ENCODE measurements around the gene PRR7. TPM values are rescaled to one million over a fixed set of nuclear protein-coding genes. Genes with fewer than 3 reads are reported as not detected.

PRR7 gene
- total and polyA plus RNA-seq, 2 of the 13 experiments (the other 11 are each of a cell fraction or from before 2014, with no cell fraction given) = 4.8 to 5.0 TPM

DNA sequence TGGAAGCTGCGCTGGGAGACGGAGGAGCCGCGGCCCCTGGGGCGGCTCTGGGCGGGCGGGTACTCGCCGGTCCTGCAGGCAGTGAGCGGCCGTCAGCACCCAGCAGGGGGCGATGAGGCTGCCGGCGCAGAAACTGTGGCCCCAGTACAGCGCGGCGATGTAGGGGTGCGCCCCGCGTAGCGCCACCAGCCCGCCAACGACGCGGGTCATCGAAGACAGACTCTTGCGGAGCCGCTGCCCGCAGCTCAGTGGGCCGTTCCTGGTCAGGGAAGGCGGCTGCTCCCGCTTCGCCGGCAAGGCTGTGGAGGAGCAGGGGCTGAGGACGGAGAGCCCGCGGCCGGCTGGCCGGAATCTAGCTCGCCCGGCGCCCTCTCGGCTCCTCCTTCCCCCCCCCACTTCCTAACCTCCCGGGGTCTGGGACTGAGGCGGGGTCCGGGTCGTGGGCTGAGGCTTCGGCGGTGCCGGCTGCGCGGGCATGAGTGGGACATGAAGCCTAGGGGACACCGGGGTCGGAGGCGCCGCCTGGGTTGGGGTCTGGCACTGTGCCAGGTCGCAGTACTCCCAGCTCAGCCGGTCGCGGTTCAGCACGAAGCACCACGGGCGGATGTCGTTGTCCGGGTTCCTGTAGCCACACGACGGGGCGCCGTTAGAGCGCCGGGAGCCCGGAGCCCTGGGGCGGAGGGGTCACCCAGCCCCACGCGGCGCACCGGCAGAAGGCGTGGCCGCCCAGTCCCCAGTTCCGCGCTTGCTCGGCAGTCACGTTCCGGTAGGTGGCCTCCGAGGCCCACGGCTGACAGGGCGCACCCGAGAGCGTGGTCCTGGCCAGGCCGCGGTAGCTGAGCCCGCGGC is 42.6 kb upstream of the PRR7 start (continued):
- TF ChIP-seq HIVEP1 (CRISPR knock-in tag; IDR thresholded peaks at IDR 0.05) (0 out of 2 replicates have a peak, but pooled peaks have one; percentile 15), ZNF550 (CRISPR knock-in tag; IDR thresholded peaks at IDR 0.05; ENCODE audit: borderline replicate concordance) (no peak), MAFK (conservative IDR thresholded peaks at IDR 0.05 in 1 of 2, IDR thresholded peaks at IDR 0.05 in 1 of 2; ENCODE audit: low read length in 2 of 2) (no peak), ZNF326 (CRISPR knock-in tag; IDR thresholded peaks at IDR 0.05; ENCODE audit: borderline replicate concordance) (no peak), ZNF296 (CRISPR knock-in tag; conservative IDR thresholded peaks at IDR 0.05) (no peak), IKZF4 (CRISPR knock-in tag; IDR thresholded peaks at IDR 0.05; ENCODE audit: borderline replicate concordance, low read depth, not compliant biosample characterization) (peak; percentile 52), NPAS2 (CRISPR knock-in tag; IDR thresholded peaks at IDR 0.05; ENCODE audit: borderline replicate concordance) (no peak), ZFX (CRISPR knock-in tag; IDR thresholded peaks at IDR 0.05; ENCODE audit: low read depth) (peak; percentile 63), ZNF570 (CRISPR knock-in tag; IDR thresholded peaks at IDR 0.05; ENCODE audit: borderline replicate concordance) (no peak), ZNF574 (CRISPR knock-in tag; IDR thresholded peaks at IDR 0.05) (peak; percentile 19; the same call in 1 of the 2 replicates), SMARCE1 (IDR thresholded peaks at IDR 0.05; ENCODE audit: borderline replicate concordance) (no peak), ZBTB8A (CRISPR knock-in tag; IDR thresholded peaks at IDR 0.05; ENCODE audit: borderline replicate concordance, low read depth) (no peak), ARNT2 (CRISPR knock-in tag; IDR thresholded peaks at IDR 0.05; ENCODE audit: low read depth) (peak; percentile 26; the same call in 1 of the 2 replicates), REXO4 (CRISPR knock-in tag; IDR thresholded peaks at IDR 0.05; ENCODE audit: borderline replicate concordance) (0 out of 2 replicates have a peak, but pooled peaks have one; percentile 21), U2AF2 (IDR thresholded peaks at IDR 0.05; ENCODE audit: low read depth, low read length) (no peak), JARID2 (CRISPR knock-in tag; IDR thresholded peaks at IDR 0.05; ENCODE audit: insufficient replicate concordance) (no peak), TMF1 (CRISPR knock-in tag; IDR thresholded peaks at IDR 0.05; ENCODE audit: low read depth) (0 out of 2 replicates have a peak, but pooled peaks have one; percentile 17), ZNF788 (CRISPR knock-in tag; IDR thresholded peaks at IDR 0.05; ENCODE audit: borderline replicate concordance) (peak; percentile 33; the same call in 1 of the 2 replicates), HMG20A (CRISPR knock-in tag; IDR thresholded peaks at IDR 0.05; ENCODE audit: borderline replicate concordance) (no peak), ZC3H13 (CRISPR knock-in tag; IDR thresholded peaks at IDR 0.05) (0 out of 2 replicates have a peak, but pooled peaks have one; percentile 3), ZNF589 (CRISPR knock-in tag; conservative IDR thresholded peaks at IDR 0.05) (no peak), DMAP1 (CRISPR knock-in tag; IDR thresholded peaks at IDR 0.05) (peak; percentile 28; the same call in 1 of the 2 replicates)
- TF ChIP-seq, protein P1, sequence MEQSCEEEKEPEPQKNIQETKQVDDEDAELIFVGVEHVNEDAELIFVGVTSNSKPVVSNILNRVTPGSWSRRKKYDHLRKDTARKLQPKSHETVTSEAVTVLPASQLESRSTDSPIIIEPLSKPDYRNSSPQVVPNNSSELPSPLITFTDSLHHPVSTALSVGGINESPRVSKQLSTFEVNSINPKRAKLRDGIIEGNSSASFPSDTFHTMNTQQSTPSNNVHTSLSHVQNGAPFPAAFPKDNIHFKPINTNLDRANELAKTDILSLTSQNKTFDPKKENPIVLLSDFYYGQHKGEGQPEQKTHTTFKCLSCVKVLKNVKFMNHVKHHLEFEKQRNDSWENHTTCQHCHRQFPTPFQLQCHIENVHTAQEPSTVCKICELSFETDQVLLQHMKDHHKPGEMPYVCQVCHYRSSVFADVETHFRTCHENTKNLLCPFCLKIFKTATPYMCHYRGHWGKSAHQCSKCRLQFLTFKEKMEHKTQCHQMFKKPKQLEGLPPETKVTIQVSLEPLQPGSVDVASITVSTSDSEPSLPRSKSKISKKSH (CRISPR knock-in tag; IDR thresholded peaks at IDR 0.05; ENCODE audit: borderline replicate concordance) = no peak
- TF ChIP-seq, protein P2, sequence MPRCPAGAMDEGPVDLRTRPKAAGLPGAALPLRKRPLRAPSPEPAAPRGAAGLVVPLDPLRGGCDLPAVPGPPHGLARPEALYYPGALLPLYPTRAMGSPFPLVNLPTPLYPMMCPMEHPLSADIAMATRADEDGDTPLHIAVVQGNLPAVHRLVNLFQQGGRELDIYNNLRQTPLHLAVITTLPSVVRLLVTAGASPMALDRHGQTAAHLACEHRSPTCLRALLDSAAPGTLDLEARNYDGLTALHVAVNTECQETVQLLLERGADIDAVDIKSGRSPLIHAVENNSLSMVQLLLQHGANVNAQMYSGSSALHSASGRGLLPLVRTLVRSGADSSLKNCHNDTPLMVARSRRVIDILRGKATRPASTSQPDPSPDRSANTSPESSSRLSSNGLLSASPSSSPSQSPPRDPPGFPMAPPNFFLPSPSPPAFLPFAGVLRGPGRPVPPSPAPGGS (CRISPR knock-in tag; IDR thresholded peaks at IDR 0.05) = peak; percentile 71; the same call in 1 of the 2 replicates

Measured in HepG2 (cell line).